SKM-1 (cell line): ENCODE measurements around the gene CRY1.
"Not testable (repeated sequence)": the region's sequence is repeated elsewhere in the genome, so short reads cannot be mapped to it uniquely, and the experiment has no call there.

ENCODE experiments used
- DNase-seq: peaks from one replicate; lab custom pipeline; 2025; ENCODE audit not compliant: unreplicated experiment; lab: John Stamatoyannopoulos, UW

CRY1 gene

DNA sequence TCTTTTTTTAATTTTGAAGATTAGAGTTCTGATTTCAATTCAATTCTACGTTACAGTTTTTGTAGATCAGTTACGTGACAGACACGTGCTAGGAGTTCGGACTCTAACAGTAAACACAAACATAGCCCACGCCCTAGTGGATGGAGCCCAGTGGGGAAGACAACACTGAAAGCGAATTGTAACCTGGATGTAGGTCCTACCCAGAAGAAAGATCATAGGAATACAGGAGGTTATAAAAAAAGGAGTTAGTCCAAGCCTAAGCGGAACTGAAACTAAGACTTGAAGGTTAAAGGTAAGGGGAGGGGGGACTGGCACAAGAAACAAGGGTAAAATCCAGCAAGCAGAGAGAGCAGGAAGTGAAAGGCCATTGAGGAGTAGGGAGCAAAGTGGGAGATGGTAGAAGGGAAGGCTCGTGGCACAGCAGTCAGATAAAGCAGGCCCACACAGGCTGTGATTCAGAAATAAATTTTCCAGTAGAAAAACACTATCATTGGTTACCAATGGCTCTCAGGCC is 15.7 kb upstream of the CRY1 start:
- no peak for DNase-seq

DNA sequence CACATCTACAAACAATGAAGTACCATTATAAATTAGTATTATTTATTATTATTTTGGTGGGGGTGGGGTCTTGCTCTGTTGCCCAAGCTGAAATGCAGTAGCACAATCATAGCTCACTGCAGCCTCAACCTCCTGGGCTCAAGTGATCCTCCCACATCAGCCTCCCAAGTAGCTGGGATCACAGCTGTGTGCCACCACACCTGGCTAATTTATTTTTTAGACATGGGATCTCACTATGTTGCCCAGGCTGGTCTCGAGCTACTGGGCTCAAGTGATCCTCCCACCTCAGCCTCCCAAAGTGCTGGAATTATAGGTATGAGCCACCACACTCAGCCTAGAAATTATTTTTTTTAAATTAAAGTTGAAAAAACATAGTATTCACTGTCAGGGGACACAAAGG is 15.0 kb upstream of the CRY1 start:
- not testable (repeated sequence) for DNase-seq

DNA sequence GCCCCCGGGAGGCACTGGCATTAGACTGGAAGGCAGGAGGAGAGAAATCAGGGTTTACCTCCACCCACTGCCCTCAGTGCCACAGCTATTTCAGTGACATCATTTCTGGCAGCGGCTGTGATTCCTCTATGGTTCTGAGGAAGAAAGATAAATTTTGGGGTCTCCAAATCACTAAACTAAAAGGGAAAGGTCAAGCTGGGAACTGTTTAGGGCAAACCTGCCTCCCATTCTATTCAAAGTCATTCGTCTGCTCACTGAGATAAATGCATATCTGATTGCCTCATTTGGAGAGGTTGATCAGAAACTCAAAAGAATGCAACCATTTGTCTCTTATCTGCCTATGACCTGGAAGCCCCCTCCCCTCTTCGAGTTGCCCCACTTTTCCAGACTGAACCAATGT is 14.0 kb upstream of the CRY1 start:
- DNase-seq, result no peak

DNA sequence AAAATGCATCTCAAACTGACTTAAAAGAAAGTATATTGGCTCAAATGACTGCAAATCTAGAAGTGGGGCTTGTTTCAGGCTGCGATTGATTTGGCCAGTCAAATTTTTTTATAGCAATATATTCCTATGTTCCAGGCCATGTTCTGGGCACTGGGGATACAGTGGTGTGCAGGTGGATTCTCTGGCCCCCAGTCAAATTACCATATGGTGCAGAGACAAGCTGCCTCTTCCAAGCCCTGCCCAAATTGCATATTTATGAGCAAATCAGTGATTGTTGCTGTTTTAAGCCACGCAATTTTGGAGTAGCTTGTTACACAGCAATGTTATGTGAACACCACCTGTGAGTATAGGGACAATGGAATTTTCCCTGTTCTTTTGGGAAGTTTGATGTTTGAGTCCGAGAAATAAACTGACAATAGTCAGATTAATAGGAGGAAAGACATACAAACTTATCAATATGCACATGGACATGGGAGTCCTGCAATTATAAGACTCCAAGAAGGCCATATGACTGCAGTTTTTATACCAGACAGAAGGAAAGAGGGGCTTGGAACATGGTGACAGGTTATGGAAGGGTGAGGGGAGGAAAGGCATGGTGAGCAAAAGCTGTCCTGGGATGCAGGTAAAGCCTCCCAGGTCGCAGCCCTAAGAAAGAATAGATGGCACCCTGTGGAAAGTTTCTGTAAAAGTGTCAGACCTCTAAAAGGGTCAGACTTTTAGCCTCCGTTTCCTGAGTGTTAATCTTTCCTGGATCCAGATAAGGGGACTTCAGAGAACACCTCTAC is 13.1 kb upstream of the CRY1 start:
- no peak for DNase-seq

DNA sequence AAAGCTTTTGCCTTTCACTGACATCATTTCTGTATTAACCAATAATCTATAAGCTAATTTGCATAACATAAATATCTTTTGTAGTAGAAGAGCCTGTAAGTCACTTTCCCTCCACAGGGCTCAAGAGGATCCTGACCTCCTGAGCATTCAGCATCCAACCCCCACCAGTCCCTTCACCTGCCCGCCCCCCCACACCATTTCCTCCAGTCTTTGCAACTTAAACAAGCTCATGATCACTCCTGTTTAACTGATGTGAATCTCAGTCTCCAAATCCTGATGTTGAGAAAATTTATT is 12.0 kb upstream of the CRY1 start:
- no peak for DNase-seq

DNA sequence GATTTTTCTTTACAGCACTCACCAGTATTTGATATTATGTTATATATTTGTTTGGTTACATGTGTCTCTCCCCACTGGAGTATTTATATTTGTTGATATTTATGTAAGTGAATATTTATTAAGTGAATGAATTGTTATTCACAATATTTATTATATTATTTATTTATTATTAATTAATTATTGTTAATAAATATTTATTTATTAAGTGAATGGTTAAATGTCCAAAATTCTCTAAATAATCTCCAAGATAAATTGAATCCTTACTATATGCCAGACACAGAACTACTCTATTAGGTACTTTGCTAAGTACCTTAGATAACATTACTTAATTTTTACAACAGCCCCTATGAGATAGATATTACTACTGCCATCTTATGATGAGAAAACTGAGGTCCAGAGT is 10.2 kb upstream of the CRY1 start:
- DNase-seq, result no peak

DNA sequence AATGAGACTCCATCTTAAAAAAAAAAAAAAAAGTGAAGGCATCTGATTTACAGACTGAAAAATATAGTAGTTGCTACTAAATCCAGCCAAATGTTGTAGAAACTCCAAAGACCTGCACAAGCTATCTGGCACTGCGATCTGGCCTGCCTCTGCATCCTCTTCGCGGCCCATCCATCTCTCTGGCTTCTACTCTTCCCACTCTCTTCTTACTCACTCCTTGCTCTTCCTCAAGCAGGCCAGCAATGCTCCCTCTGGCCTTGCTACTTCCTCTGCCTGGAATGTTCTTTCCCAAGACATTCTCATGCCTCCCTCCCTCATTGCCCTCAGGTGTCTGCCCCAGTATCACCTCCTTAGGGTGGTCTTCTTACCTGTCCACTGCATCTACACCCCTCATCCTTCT is 9.7 kb upstream of the CRY1 start:
- no peak for DNase-seq

DNA sequence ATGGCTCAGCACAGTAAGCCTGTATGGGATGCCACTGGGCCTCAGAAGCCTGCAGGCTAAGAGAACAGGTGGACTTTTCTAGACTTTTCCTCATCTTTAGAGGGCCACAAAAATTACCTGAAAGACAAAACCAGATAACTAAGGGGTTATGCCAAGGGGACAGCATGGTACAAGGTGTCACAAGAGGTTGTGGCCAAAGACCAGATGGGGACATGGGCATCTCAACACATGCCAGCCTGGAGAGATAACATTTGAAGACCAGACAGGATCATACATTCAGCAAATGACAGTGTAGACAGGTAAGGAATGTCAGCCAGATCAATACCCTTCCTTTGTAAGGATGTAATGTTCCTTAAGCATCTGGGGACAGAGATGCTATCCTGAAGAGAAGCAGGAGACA is 8.9 kb upstream of the CRY1 start:
- DNase-seq, result no peak

DNA sequence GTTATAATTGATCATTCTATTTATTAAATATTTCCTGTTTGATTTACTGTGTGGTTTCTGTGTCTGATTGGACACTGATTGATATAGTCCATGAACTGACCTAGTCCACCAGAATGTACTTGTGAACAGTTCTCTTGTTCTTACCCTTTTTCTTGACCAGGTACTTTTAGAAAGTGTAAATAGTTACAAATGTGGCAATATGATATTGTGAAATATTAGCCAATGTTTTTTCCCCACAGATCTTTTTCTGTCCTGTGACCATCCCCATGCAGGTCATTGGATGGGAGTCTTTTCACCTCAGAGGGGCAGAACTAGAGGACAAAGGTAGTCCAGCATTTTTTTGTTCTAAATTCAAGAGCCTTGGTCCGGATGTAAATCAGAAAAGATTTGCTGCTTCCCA is 8.3 kb upstream of the CRY1 start:
- no peak for DNase-seq

DNA sequence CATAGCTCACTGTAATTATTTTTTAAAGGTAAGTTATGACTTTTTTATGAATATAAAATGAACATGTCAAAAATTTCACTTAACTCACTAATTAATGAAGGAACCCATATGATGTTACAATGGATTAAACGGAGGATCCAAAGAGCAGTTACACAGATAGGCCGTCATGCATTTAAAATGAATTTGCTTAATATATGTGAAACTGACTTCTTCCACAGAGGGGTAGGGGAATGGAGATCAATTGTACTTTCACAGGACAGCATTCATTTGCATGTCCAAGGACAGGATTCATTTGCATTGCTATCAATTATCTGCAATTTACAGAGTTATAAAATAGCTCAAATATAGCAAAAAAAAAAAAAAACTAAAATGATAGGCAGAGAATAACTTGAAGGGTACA is 6.6 kb upstream of the CRY1 start:
- no peak for DNase-seq

DNA sequence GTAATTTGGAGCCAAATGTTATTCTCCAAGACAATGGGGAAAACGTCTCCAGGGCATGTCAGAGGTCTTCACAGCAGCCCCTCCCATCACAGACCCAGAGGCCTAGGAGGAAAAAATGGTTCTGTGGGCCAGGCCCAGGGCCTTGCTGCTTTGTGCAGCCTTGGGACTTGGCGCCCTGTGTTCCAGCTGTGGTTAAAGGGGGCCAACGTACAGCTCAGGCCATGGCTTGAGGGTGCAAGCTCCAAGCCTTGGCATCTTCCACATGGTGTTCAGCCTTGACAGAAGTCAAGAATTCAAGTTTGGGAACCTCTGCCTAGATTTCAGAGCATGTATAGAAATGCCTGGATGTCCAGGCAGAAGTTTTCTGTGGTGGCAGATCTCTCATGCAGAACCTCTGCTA is 3.2 kb upstream of the CRY1 start:
- DNase-seq, result no peak

DNA sequence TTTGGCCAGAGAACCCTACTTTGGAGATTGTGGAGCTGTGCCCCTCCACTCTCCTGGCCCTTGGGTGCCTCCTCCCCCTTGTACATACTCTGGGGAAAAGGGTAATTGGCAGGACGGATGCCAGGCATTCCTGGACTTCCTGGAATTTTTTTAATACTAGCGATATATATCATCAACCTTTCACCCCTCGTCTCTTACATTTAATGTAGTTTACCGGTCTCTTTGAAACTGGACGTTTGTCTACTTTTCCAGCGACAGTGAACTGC is 767 bp upstream of the CRY1 start:
- DNase-seq, result no peak

DNA sequence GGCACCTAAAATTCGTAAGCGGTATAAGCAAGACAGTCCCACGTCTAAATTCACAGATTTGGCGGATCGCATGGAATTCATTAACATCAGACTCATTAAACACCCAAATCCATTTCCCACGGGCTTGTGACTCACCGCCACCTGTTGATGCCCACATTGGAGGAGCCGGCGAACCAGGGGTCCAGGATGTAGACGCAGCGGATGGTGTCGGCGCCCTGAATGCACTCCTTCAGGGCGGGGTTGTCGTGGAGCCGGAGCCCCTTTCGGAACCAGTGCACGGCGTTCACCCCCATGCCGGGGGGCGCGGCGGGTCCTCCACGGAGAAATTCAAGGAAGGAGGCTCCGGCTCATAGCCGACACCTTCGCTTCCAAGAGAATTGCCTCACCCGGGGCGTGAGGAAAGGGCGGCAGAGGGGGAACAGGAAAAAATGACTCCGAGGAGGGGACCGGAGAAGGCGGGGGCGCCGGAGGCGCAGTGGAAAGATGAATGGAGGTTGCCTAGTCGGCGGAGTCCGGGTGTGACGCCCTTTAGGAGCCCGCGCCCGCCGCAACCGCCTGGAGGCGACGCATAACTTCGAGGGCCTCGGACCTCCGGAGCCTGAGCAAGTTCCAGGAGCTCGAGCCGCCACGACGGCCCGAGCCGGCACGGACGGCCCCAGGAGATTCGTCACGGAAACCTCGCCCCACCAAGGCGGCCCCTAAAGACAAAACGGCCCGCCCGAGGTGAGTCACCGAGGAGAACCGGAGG is 506 bp downstream of the CRY1 start:
- no peak for DNase-seq

DNA sequence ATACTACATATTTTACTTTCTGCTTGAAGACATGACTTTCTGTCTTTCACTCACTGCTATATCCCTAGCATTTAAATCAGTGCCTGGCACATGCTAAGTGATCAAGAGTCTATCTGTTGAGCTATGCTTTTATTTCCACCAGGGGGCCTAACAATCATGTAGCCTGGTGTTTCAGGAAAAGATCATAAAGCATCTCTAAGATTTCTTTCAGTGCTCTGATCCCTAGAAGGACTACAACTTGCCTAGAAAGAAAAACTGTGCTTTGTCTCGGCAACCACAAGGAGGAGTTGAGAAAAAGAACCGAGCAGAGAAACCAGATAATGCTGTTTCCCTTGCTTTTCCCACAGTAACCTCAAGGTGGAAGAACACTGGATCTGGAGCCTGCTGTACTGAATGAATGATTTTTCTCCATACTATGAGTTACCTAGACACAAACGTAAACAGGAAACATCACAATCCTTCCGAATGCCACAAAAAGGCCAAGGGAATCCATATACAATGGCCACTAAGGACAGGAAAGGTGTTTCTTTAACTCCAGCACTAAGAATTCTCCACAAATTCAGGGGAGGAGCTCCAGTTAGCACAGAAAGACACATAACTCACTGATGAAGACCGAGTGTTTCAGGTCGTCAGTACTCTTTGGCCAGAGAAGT is 1.2 kb downstream of the CRY1 start:
- DNase-seq, result peak; percentile 48

DNA sequence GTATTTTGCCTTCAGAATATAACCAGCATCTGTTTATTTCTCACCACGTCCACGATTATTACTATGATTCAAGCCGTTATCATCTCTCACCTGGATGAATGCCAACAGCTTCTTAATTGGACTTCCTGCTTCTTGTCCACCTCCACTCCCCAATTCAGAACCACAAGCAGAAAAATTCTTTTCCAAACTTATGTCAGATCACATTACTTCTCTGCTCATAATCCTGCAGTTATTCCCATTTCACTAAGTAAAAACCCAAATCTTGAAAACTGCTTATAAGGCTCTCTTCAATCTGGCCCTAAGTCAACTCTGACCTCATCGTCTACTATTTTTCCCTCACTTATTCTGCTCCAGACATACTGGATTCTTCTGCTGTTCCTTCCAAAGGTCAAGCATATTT is 2.0 kb downstream of the CRY1 start:
- no peak for DNase-seq

DNA sequence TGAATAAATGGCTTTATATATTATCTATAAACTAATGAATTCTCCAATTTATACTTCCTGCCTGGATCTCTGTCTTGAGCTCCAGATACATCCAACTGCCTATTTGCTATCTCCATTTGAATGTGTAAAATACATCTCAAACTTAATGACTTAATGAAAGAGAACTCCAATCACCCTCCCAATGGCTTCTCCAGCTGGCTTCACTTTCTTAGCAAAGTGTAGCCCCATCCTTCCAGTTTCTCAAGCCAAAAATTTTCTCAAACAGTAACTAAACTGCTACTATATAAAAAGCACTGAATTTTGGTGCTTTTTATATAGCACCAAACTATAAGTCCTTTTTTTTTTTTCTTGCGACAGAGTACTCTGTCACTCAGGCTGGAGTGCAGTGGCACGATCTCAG is 2.6 kb downstream of the CRY1 start:
- no peak for DNase-seq

DNA sequence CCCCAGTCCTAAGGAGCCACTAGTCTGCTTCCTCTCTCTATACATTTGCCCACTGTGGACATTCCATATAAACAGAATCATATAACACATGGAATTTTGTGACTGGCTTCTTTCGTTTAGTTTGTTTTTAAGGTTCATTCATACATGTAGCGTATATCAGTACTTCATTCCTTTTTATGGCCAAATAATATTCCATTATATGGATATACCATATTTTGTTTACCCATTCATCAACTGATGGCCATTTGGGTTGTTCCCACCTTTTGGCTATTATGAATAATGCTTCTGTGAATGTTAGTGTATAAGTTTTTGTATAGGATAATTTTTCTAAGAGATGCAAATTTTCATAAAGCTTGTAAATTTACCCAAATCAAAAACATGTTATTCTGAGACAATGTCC is 4.4 kb downstream of the CRY1 start:
- no peak for DNase-seq

DNA sequence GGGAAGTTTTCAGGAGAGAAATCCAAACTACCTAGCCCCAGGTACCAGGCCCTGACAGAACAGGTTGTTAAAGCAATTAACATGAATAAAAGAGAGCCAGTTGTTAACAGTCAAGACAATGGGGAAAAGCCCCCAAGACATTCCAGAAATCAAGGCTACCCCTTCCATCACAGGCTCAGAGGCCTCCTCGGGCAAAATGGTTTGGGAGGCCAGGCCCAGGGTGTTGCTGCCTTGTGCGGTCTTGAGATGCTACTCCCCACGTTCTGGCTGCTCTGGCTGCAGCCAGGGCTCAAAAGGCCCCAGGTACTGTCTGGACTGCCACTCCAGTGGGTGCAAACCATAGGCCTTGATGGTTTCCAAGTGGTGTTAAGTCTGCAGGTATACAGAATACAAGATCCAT is 7.0 kb downstream of the CRY1 start:
- DNase-seq, result no peak

DNA sequence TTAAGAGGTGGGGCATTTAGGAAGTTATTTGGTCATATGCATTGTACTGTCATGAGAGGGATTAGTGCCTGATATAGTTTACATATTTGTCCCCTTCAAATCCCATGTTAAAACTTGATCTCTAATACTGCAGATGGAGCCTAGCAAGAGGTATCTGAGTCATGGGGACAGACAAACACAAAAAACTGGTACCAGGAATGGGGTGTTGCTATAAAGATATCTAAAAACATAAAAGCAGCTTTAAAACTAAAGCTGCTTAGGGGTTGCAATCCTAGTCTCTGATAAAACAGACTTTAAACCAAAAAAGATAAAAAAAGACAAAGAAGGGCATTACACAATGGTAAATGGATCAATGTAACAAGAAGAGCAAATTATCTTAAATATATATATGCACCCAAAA is 11.6 kb downstream of the CRY1 start:
- no peak for DNase-seq

DNA sequence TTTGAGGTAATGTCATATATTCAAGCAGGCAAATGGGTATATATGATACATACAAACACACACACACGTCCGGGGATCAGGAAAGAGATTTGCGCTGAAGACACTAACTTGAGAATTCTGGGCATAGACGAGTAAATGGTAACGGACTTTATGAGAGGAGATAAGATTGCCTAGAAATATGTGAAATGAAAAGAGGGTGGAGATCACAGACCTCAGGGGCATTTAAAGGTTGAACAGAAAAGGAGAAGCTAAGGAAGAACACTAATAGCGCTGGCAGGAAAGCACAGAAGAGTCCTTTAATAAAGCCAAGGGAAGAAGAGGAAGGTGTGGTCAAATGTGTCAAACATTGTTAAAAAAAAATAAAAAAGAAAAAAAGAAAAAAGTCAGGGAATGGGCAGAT is 13.1 kb downstream of the CRY1 start:
- no peak for DNase-seq

DNA sequence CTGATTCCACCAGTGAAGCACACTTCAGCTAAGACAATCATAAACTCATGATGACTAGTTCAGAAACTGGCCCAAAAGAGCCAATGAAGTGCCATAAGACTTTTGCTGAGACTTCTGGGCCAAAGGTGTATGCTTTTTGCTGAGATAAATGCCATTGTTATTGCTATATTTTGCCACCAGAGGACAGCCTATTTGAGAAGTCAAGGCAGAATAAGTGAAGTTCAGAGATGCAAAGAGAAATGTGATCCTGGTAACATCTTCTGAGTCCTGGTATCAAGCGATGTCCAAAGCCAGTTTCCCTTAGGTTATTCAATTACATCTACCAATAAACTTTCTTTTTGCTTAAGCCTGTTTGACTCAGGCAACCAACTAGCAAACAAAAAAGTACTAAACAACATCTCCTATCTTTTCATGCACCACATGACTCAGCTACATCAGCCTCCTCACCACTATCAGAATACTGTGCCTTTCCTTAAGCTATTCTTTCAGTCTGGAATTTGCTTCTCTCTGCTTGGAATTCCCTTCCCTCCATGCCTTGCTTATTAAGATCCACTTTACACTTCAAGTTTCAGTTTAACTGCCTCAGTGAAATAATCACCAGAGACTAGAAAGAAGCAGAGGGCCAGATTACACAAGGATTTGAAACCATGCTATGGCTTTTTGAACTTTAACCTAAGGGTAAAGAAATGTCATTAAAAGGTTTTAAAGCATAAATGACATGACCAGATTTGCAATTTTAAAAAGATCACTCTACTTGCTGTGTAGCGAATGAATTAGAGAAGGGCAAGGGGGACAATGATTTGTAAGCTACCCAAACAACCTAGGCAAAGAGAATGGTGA is 14.0 kb downstream of the CRY1 start:
- DNase-seq, result no peak

DNA sequence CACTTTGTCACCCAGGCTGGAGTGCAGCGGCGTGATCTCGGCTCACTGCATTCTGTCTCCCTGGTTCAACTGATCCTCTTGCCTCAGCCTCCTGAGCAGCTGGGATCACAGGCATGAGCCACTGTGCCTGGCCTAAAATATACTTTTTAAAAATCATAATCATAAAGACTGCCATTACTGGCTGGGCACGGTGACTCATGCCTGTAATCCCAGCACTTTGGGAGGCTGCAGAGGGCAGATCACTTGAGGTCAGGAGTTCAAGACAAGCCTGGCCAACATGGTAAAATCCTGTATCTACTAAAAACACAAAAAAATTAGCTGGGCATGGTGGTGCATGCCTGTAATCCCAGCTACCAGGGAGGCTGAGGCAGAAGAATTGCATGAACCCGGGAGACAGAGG is 20.1 kb downstream of the CRY1 start:
- DNase-seq, result not testable (repeated sequence)
